H9 (cell line): ENCODE data around the gene JMJD1C. TPM values are rescaled to one million over a fixed set of nuclear protein-coding genes. Genes with fewer than 3 reads are reported as not detected.

Source experiments
- DNase-seq: peaks from one replicate; pipeline ENCODE4 v3.0.0-alpha.2; 2017
- H2AFZ ChIP-seq: one replicate; pipeline ENCODE4 v1.6.1; 2013; ENCODE audit warnings: mild to moderate bottlenecking, low read length, control low read depth, moderate library complexity
- H2AK5ac ChIP-seq: 2 replicates; pipeline ENCODE4 v1.6.1; 2013; ENCODE audit warnings: low read length, control low read depth, mixed read lengths; ENCODE audit not compliant: insufficient read length
- H2BK120ac ChIP-seq: one replicate; pipeline ENCODE4 v1.6.1; 2013; ENCODE audit warnings: low read depth, mild to moderate bottlenecking, low read length, control low read depth, inconsistent platforms; ENCODE audit not compliant: poor library complexity, severe bottlenecking
- H2BK12ac ChIP-seq: 2 replicates; pipeline ENCODE4 v1.6.1; 2013; ENCODE audit warnings: low read length, control low read depth, mixed read lengths, low read depth; ENCODE audit not compliant: insufficient read length
- H2BK15ac ChIP-seq: 2 replicates; pipeline ENCODE4 v1.6.1; 2013; ENCODE audit warnings: low read depth, low read length, control low read depth
- H2BK20ac ChIP-seq: one replicate; pipeline ENCODE4 v1.6.1; 2013; ENCODE audit warnings: low read depth, mild to moderate bottlenecking, low read length, control low read depth, inconsistent platforms; ENCODE audit not compliant: poor library complexity, severe bottlenecking
- H2BK5ac ChIP-seq: 2 replicates; pipeline ENCODE4 v1.6.1; 2013; ENCODE audit warnings: low read length, control low read depth, mixed read lengths; ENCODE audit not compliant: insufficient read length
- H3K14ac ChIP-seq: 2 replicates; pipeline ENCODE4 v1.6.1; 2013; ENCODE audit warnings: low read length, control low read depth; ENCODE audit not compliant: insufficient read depth
- H3K18ac ChIP-seq: 2 replicates; pipeline ENCODE4 v1.6.1; 2013; ENCODE audit warnings: low read depth, mild to moderate bottlenecking, mixed read lengths, low read length, control low read depth; ENCODE audit not compliant: insufficient read length
- H3K23ac ChIP-seq: 2 replicates; pipeline ENCODE4 v1.6.1; 2013; ENCODE audit warnings: low read length, control low read depth, mixed read lengths, low read depth; ENCODE audit not compliant: insufficient read length
- H3K23me2 ChIP-seq: 2 replicates; pipeline ENCODE4 v1.6.1; 2013; ENCODE audit warnings: low read depth, mild to moderate bottlenecking, mixed read lengths, low read length, control low read depth; ENCODE audit not compliant: insufficient read length, poor library complexity, severe bottlenecking
- H3K27ac ChIP-seq: 2 replicates; pipeline ENCODE4 v1.5.1; 2013; ENCODE audit warnings: low read length, control low read depth, mixed read lengths, low read depth; ENCODE audit not compliant: insufficient read length
- H3K27me3 ChIP-seq: 2 replicates; pipeline ENCODE4 v1.6.1; 2013; ENCODE audit warnings: low read length, control low read depth, inconsistent platforms; ENCODE audit not compliant: insufficient read depth
- H3K4ac ChIP-seq: 2 replicates; pipeline ENCODE4 v1.6.1; 2013; ENCODE audit warnings: low read depth, mild to moderate bottlenecking, control low read depth, inconsistent platforms, low read length, moderate library complexity
- H3K4me1 ChIP-seq: 2 replicates; pipeline ENCODE4 v1.6.1; 2013; ENCODE audit warnings: low read length, control low read depth, inconsistent platforms; ENCODE audit not compliant: insufficient read depth
- H3K4me2 ChIP-seq: 2 replicates; pipeline ENCODE4 v1.6.1; 2013; ENCODE audit warnings: low read length, control low read depth, mixed read lengths; ENCODE audit not compliant: insufficient read length, insufficient read depth
- H3K56ac ChIP-seq: 2 replicates; pipeline ENCODE4 v1.6.1; 2013; ENCODE audit warnings: low read depth, mild to moderate bottlenecking, mixed read lengths, low read length, control low read depth; ENCODE audit not compliant: insufficient read length
- H3K79me1 ChIP-seq: 2 replicates; pipeline ENCODE4 v1.6.1; 2013; ENCODE audit warnings: low read depth, mild to moderate bottlenecking, moderate library complexity, low read length, control low read depth, inconsistent platforms; ENCODE audit not compliant: insufficient read depth, poor library complexity, severe bottlenecking
- H3K79me2 ChIP-seq: 2 replicates; pipeline ENCODE4 v1.6.1; 2013; ENCODE audit warnings: low read length, control low read depth, inconsistent platforms; ENCODE audit not compliant: insufficient read depth
- H3K9ac ChIP-seq: 2 replicates; pipeline ENCODE4 v1.6.1; 2013; ENCODE audit warnings: low read length, control low read depth, mixed read lengths; ENCODE audit not compliant: insufficient read length; ENCODE audit errors: extremely low read depth
- H3K9me3 ChIP-seq: one replicate; pipeline ENCODE4 v1.6.1; 2013; ENCODE audit warnings: low read depth, low read length, inconsistent platforms; ENCODE audit not compliant: control insufficient read depth
- H3T11ph ChIP-seq: one replicate; pipeline ENCODE4 v1.6.1; 2013; ENCODE audit warnings: mild to moderate bottlenecking, low read length, control low read depth, inconsistent platforms
- H4K20me1 ChIP-seq: one replicate; pipeline ENCODE4 v1.6.1; 2013; ENCODE audit not compliant: control insufficient read depth, insufficient read length, insufficient read depth
- H4K5ac ChIP-seq: 2 replicates; pipeline ENCODE4 v1.6.1; 2013; ENCODE audit warnings: low read depth, mild to moderate bottlenecking, mixed read lengths, low read length, control low read depth; ENCODE audit not compliant: insufficient read length
- H4K8ac ChIP-seq: replicated peaks from 2 replicates; pipeline ENCODE4 v1.6.1; 2013; ENCODE audit warnings: low read length, control low read depth, mixed read lengths, low read depth; ENCODE audit not compliant: insufficient read length
- H4K91ac ChIP-seq: 2 replicates; pipeline ENCODE4 v1.6.1; 2013; ENCODE audit warnings: low read depth, mild to moderate bottlenecking, moderate library complexity, mixed read lengths, low read length, control low read depth; ENCODE audit not compliant: insufficient read length
- H3K27ac Mint-ChIP-seq, 3 experiments: 2 replicates in 2 of 3; 3 replicates in 1 of 3; pipeline ENCODE4 v1.8.0; 2020 to 2021; ENCODE audit warnings: mixed read lengths in 3 of 3, mild to moderate bottlenecking in 1 of 3, moderate library complexity in 1 of 3
- H3K27me3 Mint-ChIP-seq: 2 replicates; pipeline ENCODE4 v1.8.0; 2021; ENCODE audit warnings: low read depth, mild to moderate bottlenecking, moderate library complexity, mixed read lengths
- H3K36me3 Mint-ChIP-seq, 3 experiments: 2 replicates in 2 of 3; 3 replicates in 1 of 3; pipeline ENCODE4 v1.8.0; 2020 to 2021; ENCODE audit warnings: low read depth in 3 of 3, mixed read lengths in 3 of 3; ENCODE audit not compliant: insufficient read depth in 1 of 3
- H3K4me1 Mint-ChIP-seq, 2 experiments: 2 replicates each; pipeline ENCODE4 v1.8.0; 2020; ENCODE audit warnings: mixed read lengths in 2 of 2
- H3K4me3 Mint-ChIP-seq, 2 experiments: 2 replicates in 1 of 2; 3 replicates in 1 of 2; pipeline ENCODE4 v1.8.0; 2020 to 2021; ENCODE audit warnings: mild to moderate bottlenecking in 2 of 2, mixed read lengths in 2 of 2, moderate library complexity in 1 of 2
- H3K9me3 Mint-ChIP-seq, 2 experiments: 2 replicates in 1 of 2; 3 replicates in 1 of 2; pipeline ENCODE4 v1.8.0; 2020; ENCODE audit warnings: mild to moderate bottlenecking in 2 of 2, mixed read lengths in 2 of 2, moderate library complexity in 1 of 2
- WGBS: extraction: QIAGEN DNeasy Blood & Tissue Kit; methylation state at CpG from one replicate; pipeline ENCODE4 v1.1.7; 2013; ENCODE audit warnings: missing lambda C conversion rate, low lambda C conversion rate, mixed read lengths; ENCODE audit not compliant: insufficient read length; ENCODE audit errors: extremely low coverage; 5-methylcytosine and 5-hydroxymethylcytosine counted together
- total RNA-seq: library from RNA; stranded (reverse); gene quantifications from 2 replicates; pipeline ENCODE4 v1.2.1, GENCODE V29; 2021
- TF ChIP-seq, protein P1 (sequence below): fragments of 200-600 bp; sonication (generic); conservative IDR thresholded peaks from 3 replicates; pipeline ENCODE4 v1.8.0; 2021; ENCODE audit warnings: antibody characterized with exemption, mild to moderate bottlenecking

The JMJD1C gene
- total RNA-seq, 1 experiment from 2014 or later = 200 TPM

DNA sequence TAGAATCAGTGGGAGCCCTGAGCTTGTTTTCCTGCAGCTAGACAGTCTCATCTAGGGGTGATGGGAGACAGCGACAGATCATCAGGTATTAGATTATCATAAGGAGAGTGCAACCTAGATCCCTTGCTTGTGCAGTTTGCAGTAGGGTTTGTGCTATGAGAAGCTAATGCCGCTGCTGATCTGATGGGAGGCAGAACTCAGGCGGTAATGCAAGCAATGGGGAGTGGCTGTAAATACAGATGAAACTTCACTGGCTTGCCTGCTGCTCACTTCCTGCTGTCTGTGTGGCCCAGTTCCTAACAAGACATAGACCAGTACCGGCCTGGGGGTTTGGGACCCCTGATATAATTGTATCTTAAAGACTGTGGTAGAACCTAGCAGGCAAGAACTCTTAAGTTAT, 315.0 kb downstream of the JMJD1C start:
- H3K4me2 ChIP-seq = no peak overlapping the region
- no peak overlapping the region for H2AK5ac ChIP-seq
- no peak overlapping the region for H2BK5ac ChIP-seq
- H2BK12ac ChIP-seq = no peak overlapping the region
- Mint-ChIP-seq H3K9me3 (no peaks in the 10 kb centered on the region), H3K27me3 (no peaks in the 10 kb centered on the region), H3K27ac (no peak overlapping the region; a peak in 1 of 7 replicates), H3K4me3 (no peak overlapping the region), H3K4me1 (peaks cover 10 to 12% of the 10 kb centered on the region in 2 experiments), H3K36me3 (peaks cover 17 to 57% (median 53%) of the 10 kb centered on the region in 3 experiments)
- no peaks in the 10 kb centered on the region for H4K20me1 ChIP-seq
- no peak overlapping the region for H3K27ac ChIP-seq
- no peak overlapping the region for H3T11ph ChIP-seq
- no peak overlapping the region for H2AFZ ChIP-seq
- no peak overlapping the region for H2BK15ac ChIP-seq
- H3K23ac ChIP-seq = no peak overlapping the region
- no peaks in the 10 kb centered on the region for H3K27me3 ChIP-seq
- no peaks in the 10 kb centered on the region for H3K23me2 ChIP-seq
- WGBS = no CpG with 5 or more reads among the region's 4 CpGs
- H3K56ac ChIP-seq = no peak overlapping the region
- H3K18ac ChIP-seq = no peak overlapping the region
- peaks cover 6% of the 10 kb centered on the region for H3K79me1 ChIP-seq
- H3K14ac ChIP-seq = no peak overlapping the region
- H2BK20ac ChIP-seq = no peak overlapping the region
- TF ChIP-seq, protein P1, sequence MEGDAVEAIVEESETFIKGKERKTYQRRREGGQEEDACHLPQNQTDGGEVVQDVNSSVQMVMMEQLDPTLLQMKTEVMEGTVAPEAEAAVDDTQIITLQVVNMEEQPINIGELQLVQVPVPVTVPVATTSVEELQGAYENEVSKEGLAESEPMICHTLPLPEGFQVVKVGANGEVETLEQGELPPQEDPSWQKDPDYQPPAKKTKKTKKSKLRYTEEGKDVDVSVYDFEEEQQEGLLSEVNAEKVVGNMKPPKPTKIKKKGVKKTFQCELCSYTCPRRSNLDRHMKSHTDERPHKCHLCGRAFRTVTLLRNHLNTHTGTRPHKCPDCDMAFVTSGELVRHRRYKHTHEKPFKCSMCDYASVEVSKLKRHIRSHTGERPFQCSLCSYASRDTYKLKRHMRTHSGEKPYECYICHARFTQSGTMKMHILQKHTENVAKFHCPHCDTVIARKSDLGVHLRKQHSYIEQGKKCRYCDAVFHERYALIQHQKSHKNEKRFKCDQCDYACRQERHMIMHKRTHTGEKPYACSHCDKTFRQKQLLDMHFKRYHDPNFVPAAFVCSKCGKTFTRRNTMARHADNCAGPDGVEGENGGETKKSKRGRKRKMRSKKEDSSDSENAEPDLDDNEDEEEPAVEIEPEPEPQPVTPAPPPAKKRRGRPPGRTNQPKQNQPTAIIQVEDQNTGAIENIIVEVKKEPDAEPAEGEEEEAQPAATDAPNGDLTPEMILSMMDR = no peak
- no peak overlapping the region for H4K5ac ChIP-seq
- H4K8ac ChIP-seq = no peak overlapping the region
- no peak overlapping the region for H3K9ac ChIP-seq
- H4K91ac ChIP-seq = no peak overlapping the region
- H3K79me2 ChIP-seq = no peaks in the 10 kb centered on the region
- no peak overlapping the region for H3K4ac ChIP-seq
- no peaks in the 10 kb centered on the region; the same call in 1 of the 2 replicates for H3K4me1 ChIP-seq
- DNase-seq = no peak
- no peaks in the 10 kb centered on the region for H3K9me3 ChIP-seq
- no peak overlapping the region for H2BK120ac ChIP-seq
